Activated naive CD4-positive, alpha-beta T cell treated with anti-CD3 and anti-CD28 coated beads, Interleukin-2, amount 10 ng/mL, durations not matched to agents 7 days and 5 days (primary cell): Measurements from ENCODE around the gene LDAF1.
"Not testable (repeated sequence)": the region's sequence is repeated elsewhere in the genome, so short reads cannot be mapped to it uniquely, and the experiment has no call there.

Experiments used
- CTCF ChIA-PET: fragments of 350-600 bp; sonication (Branson Sonifier 250); formaldehyde crosslinking; loops from one replicate; lab custom pipeline; 2021; ENCODE audit warnings: antibody characterized with exemption; lab: Charles Lee
- DNase-seq: peaks from one replicate; pipeline ENCODE4 v3.0.0-alpha.2; 2020
- H3K27ac Mint-ChIP-seq: one replicate; pipeline ENCODE4 v1.8.0; 2021; ENCODE audit warnings: mild to moderate bottlenecking, moderate library complexity, mixed read lengths
- H3K27me3 Mint-ChIP-seq: one replicate; pipeline ENCODE4 v1.8.0; 2021; ENCODE audit warnings: mild to moderate bottlenecking, mixed read lengths
- H3K36me3 Mint-ChIP-seq: one replicate; pipeline ENCODE4 v1.8.0; 2021; ENCODE audit warnings: mixed read lengths
- H3K4me1 Mint-ChIP-seq: one replicate; pipeline ENCODE4 v1.8.0; 2021; ENCODE audit warnings: mixed read lengths
- H3K4me3 Mint-ChIP-seq: one replicate; pipeline ENCODE4 v1.8.0; 2021; ENCODE audit warnings: mild to moderate bottlenecking, moderate library complexity, mixed read lengths
- H3K9me3 Mint-ChIP-seq: one replicate; pipeline ENCODE4 v1.8.0; 2021; ENCODE audit warnings: mixed read lengths

The LDAF1 gene

GRCh38 chr16:21169249-21169981 is 10.9 kb downstream of the LDAF1 start:
- Mint-ChIP-seq H3K36me3 (peaks cover 16% of the 10 kb centered on the region), H3K4me3 (no peak overlapping the region), H3K27me3 (no peaks in the 10 kb centered on the region), H3K4me1 (no peaks in the 10 kb centered on the region), H3K27ac (no peak overlapping the region), H3K9me3 (no peaks in the 10 kb centered on the region)
- DNase-seq, result no peak
- CTCF ChIA-PET, result interaction anchor here (1.3 kb wide), 1 partner anchor 8 kb away, joined by 3 read pairs; no protein-coding TSS in a partner anchor

- H3K27ac Mint-ChIP-seq, H3K4me1 Mint-ChIP-seq, CTCF ChIA-PET, H3K4me3 Mint-ChIP-seq, H3K9me3 Mint-ChIP-seq, H3K27me3 Mint-ChIP-seq, DNase-seq: not testable (repeated sequence)
- peaks cover 14% of the 10 kb centered on the region for H3K36me3 Mint-ChIP-seq
Measured at GRCh38 chr16:21170116-21170515, 11.6 kb downstream of the LDAF1 start.

DNA sequence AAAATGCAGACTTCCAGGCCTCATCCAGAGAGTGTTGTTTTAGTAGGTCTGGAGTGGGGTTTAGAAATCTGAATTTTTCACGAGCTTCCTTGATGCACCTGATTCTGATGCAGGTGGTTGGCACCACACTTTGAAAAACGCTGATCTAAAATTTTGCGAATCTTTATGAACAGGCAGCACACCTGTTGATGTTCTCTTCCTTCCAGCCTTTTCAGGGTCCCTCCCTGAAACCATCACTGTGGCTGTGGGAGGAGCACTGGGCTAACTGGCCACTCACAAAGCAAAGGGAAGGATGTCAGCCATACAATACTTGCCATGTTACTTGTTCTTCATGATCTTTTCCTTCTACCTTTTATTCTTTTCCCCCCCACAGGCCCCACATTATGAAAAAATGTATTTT is 14.2 kb downstream of the LDAF1 start:
- H3K27ac Mint-ChIP-seq, result no peak overlapping the region
- no peak for DNase-seq
- no peaks in the 10 kb centered on the region for H3K4me1 Mint-ChIP-seq
- CTCF ChIA-PET, result interaction anchor here (1.3 kb wide), 1 partner anchor 16 kb away, joined by 3 read pairs; no protein-coding TSS in a partner anchor
- H3K27me3 Mint-ChIP-seq, result no peaks in the 10 kb centered on the region
- H3K36me3 Mint-ChIP-seq, result peaks cover 24% of the 10 kb centered on the region
- no peaks in the 10 kb centered on the region for H3K9me3 Mint-ChIP-seq
- H3K4me3 Mint-ChIP-seq, result no peak overlapping the region

GRCh38 chr16:21175397-21175796 is 16.9 kb downstream of the LDAF1 start:
- H3K9me3 Mint-ChIP-seq, result peaks cover 2% of the 10 kb centered on the region
- H3K27me3 Mint-ChIP-seq, result no peaks in the 10 kb centered on the region
- no peak overlapping the region for H3K4me3 Mint-ChIP-seq
- no peaks in the 10 kb centered on the region for H3K4me1 Mint-ChIP-seq
- CTCF ChIA-PET, result no interaction called here
- peaks cover 33% of the 10 kb centered on the region for H3K36me3 Mint-ChIP-seq
- H3K27ac Mint-ChIP-seq, result no peak overlapping the region
- no peak for DNase-seq

DNA sequence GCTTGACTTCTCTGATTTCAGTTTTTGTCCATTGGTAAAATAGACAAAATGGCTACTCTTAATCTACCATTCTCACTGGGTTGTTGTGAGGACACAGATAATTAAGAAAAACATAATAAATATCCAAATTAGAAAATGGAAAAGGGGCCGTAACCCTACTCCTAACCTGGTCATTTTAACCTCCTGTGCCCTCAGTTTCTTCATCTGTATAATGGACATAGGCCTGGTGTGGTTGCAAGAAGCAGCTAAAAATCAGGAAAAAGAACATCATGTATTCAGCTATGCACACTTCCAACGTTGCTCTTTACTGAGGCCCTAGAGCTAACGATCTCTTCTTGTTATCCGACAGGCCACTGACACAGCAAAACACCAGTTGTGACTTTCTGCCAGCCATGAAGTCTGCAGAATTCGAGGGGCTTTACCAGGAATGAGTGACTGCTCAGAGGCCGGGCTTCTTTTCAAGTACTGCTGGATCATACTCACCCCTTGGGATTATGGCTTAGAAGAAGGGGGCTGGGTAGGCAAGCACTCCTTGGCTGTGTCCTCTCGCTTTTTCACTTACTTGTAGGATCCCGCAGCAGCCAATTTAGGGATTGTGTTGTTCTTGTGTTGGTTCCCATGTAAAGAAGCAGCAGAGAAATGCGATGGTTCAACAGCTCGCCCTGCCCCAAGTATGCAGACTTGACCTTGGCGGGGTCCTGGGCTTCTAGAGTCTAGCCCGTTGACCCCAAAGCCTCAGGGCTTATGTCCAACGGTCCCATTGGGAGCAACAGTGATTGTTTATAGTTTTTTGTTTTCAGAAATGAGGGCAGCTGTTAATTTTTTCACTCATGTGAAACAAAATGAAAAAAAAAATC is 20.9 kb downstream of the LDAF1 start:
- Mint-ChIP-seq H3K4me1 (no peaks in the 10 kb centered on the region), H3K9me3 (peaks cover 2% of the 10 kb centered on the region), H3K27ac (no peak overlapping the region), H3K27me3 (no peaks in the 10 kb centered on the region), H3K4me3 (no peak overlapping the region), H3K36me3 (peaks cover 36% of the 10 kb centered on the region)
- CTCF ChIA-PET, result no interaction called here
- DNase-seq, result no peak

DNA sequence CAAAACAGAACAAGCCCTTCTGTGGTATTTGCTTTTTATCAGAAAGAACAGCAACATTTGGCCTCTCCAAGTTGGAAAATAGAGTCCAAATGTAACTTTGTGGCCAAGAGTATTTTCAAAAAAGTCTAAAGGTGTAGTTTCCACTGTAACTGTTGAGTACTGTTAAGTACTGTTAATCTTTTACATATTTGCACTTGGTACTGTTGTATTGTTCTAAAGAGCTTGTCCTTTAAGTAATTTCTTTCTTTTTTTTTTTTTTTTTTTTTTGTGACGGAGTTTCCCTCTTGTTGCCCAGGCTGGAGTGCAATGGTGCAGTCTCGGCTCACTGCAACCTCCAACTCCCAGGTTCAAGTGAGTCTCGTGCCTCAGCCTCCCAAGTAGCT is 21.5 kb downstream of the LDAF1 start:
- Mint-ChIP-seq H3K4me1 (no peaks in the 10 kb centered on the region), H3K27ac (no peak overlapping the region), H3K4me3 (no peak overlapping the region), H3K36me3 (peaks cover 34% of the 10 kb centered on the region), H3K9me3 (peaks cover 2% of the 10 kb centered on the region), H3K27me3 (no peaks in the 10 kb centered on the region)
- CTCF ChIA-PET, result no interaction called here
- no peak for DNase-seq

GRCh38 chr16:21183995-21184394 is 25.5 kb downstream of the LDAF1 start:
- no peak overlapping the region for H3K27ac Mint-ChIP-seq
- H3K4me3 Mint-ChIP-seq, result no peak overlapping the region
- H3K27me3 Mint-ChIP-seq, result peaks cover 5% of the 10 kb centered on the region
- peaks cover 16% of the 10 kb centered on the region for H3K36me3 Mint-ChIP-seq
- H3K4me1 Mint-ChIP-seq, result peaks cover 5% of the 10 kb centered on the region
- no peak for DNase-seq
- CTCF ChIA-PET, result no interaction called here
- H3K9me3 Mint-ChIP-seq, result no peaks in the 10 kb centered on the region

DNA sequence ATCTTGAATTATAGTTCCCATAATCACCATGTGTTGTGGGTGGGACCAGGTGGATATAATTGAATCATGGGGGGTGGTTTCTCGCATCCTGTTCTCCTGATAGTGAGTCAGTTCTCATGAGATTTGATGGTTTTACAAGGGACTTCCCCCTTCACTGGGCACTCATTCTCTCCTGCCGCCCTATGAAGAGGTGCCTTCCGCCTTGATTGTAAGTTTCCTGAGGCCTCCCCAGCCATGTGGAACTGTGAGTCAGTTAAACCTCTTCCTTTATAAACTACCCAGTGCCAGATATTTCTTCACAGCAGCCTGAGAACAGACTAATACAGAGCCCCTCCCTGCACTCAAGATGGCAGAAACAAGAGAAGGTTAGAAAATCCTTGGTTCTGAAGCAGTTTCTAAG is 26.4 kb downstream of the LDAF1 start:
- Mint-ChIP-seq H3K36me3 (peaks cover 15% of the 10 kb centered on the region), H3K4me3 (no peak overlapping the region), H3K4me1 (peaks cover 5% of the 10 kb centered on the region), H3K9me3 (no peaks in the 10 kb centered on the region), H3K27ac (no peak overlapping the region), H3K27me3 (peaks cover 5% of the 10 kb centered on the region)
- CTCF ChIA-PET, result no interaction called here
- DNase-seq, result no peak

- DNase-seq, result no peak
- Mint-ChIP-seq H3K27ac (no peak overlapping the region), H3K4me1 (peaks cover 5% of the 10 kb centered on the region), H3K9me3 (no peaks in the 10 kb centered on the region), H3K36me3 (peaks cover 12% of the 10 kb centered on the region), H3K4me3 (no peak overlapping the region), H3K27me3 (peaks cover 5% of the 10 kb centered on the region)
- CTCF ChIA-PET, result interaction anchor here (0.7 to 2.0 kb wide), 4 partner anchors 115 to 1136 kb away, joined by 3 to 8 read pairs (median 4); no protein-coding TSS in a partner anchor
Measured at GRCh38 chr16:21185659-21186325, 27.3 kb downstream of the LDAF1 start.

GRCh38 chr16:21186326-21186691 is 27.8 kb downstream of the LDAF1 start:
- H3K4me3 Mint-ChIP-seq, result no peak overlapping the region
- H3K4me1 Mint-ChIP-seq, result peaks cover 5% of the 10 kb centered on the region
- no peaks in the 10 kb centered on the region for H3K9me3 Mint-ChIP-seq
- no peak for DNase-seq
- no peak overlapping the region for H3K27ac Mint-ChIP-seq
- H3K27me3 Mint-ChIP-seq, result peaks cover 5% of the 10 kb centered on the region
- H3K36me3 Mint-ChIP-seq, result peaks cover 7% of the 10 kb centered on the region
- CTCF ChIA-PET, result interaction anchor here (0.7 to 2.0 kb wide), 4 partner anchors 114 to 1135 kb away, joined by 3 to 8 read pairs (median 4); no protein-coding TSS in a partner anchor

DNA sequence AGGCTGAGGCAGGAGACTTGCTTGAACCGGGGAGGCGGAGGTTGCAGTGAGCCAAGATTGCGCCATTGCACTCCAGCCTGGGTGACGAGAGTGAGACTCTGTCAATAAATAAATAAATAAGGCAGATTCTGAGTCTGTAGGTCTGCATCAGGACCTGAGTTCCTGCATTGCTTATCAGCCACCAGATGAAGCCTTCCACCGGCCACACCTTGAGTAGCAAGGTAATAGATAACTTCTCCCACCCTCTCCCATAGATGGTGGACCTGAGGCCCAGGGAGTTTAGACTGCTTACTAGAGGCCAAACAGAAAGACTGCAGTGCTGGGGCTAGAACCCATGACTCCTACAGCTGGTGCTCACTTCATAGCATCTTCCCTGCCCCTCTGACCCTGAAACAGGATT is 30.8 kb downstream of the LDAF1 start:
- no peak for DNase-seq
- Mint-ChIP-seq H3K27me3 (peaks cover 5% of the 10 kb centered on the region), H3K4me1 (peaks cover 5% of the 10 kb centered on the region), H3K9me3 (no peaks in the 10 kb centered on the region), H3K4me3 (no peak overlapping the region), H3K36me3 (no peaks in the 10 kb centered on the region), H3K27ac (no peak overlapping the region)
- CTCF ChIA-PET, result interaction anchor here (0.7 to 2.6 kb wide), 12 partner anchors 10 to 1148 kb away, joined by 3 to 23 read pairs (median 4); partner anchors contain the start of gene CRYM

DNA sequence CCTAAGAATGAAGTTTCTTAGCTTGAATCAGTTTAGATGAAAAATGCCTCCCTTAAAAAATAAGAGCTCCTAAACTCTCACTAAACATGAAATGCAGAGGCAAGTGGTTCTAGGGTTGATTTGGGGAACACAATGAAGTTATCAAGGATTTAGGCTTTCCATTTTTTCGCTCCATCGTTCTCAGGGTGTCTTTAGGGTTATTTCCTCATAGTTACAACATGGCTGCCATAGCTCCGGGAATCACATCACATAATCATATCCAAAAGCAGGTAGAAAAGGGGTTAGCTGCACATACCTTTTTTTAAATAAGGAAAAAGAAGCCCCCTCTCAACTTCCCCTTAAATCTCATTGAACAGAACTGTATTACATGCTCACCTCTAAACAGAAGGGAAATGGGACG is 31.5 kb downstream of the LDAF1 start:
- CTCF ChIA-PET, result interaction anchor here (0.7 to 2.6 kb wide), 4 partner anchors 112 to 1128 kb away, joined by 3 to 23 read pairs (median 7); no protein-coding TSS in a partner anchor
- H3K27ac Mint-ChIP-seq, result no peak overlapping the region

DNA sequence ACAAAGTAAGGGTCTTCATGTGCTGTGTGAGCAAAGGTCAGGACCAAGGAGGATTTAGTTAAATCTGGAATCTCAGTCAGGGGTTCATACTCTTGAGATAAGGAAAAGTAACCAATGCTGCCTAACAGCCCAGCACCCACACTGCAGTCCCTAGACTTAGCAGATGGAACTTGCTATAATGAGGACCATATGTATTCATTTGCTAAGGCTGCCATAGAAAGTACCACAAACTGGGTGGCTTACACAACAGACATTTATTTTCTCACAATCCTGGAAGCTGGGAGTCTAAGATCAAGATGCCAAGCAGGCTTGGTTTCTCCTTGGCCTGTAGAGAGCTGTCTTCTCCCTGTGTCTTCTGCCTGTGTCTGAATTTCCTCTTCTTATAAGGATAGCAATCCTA is 32.1 kb downstream of the LDAF1 start:
- no peaks in the 10 kb centered on the region for H3K9me3 Mint-ChIP-seq
- CTCF ChIA-PET, result no interaction called here
- DNase-seq, result no peak
- peaks cover 5% of the 10 kb centered on the region for H3K4me1 Mint-ChIP-seq
- H3K27ac Mint-ChIP-seq, result no peak overlapping the region
- peaks cover 12% of the 10 kb centered on the region for H3K27me3 Mint-ChIP-seq
- no peaks in the 10 kb centered on the region for H3K36me3 Mint-ChIP-seq
- no peak overlapping the region for H3K4me3 Mint-ChIP-seq

More for the DNA sequence above, 31.5 kb downstream of the LDAF1 start:
- peaks cover 5% of the 10 kb centered on the region for H3K4me1 Mint-ChIP-seq
- no peak overlapping the region for H3K4me3 Mint-ChIP-seq
- H3K36me3 Mint-ChIP-seq, result no peaks in the 10 kb centered on the region
- peaks cover 8% of the 10 kb centered on the region for H3K27me3 Mint-ChIP-seq
- no peaks in the 10 kb centered on the region for H3K9me3 Mint-ChIP-seq
- DNase-seq, result no peak

- Mint-ChIP-seq H3K4me3 (no peak overlapping the region), H3K9me3 (no peaks in the 10 kb centered on the region), H3K27me3 (peaks cover 19% of the 10 kb centered on the region), H3K4me1 (peaks cover 5% of the 10 kb centered on the region), H3K27ac (no peak overlapping the region), H3K36me3 (no peaks in the 10 kb centered on the region)
- CTCF ChIA-PET, result no interaction called here
- DNase-seq, result no peak
Measured at GRCh38 chr16:21192991-21193390, 34.5 kb downstream of the LDAF1 start.
